OCI-LY1 (cell line): ENCODE measurements around the gene RIGI.

Experiments
- H2AFZ ChIP-seq: fragments of 200-600 bp; sonication (generic), shearing (Covaris generic); 2 replicates; pipeline ENCODE4 v1.6.0; 2014; ENCODE audit warnings: antibody characterized with exemption, mild to moderate bottlenecking, low read length
- H3F3A ChIP-seq: fragments of 200-600 bp; sonication (generic), shearing (Covaris generic); 2 replicates; pipeline ENCODE4 v1.6.0; 2014; ENCODE audit warnings: mild to moderate bottlenecking, antibody characterized with exemption, low read length, moderate library complexity; ENCODE audit not compliant: insufficient read depth
- H3K27ac ChIP-seq: fragments of 200-600 bp; sonication (generic); 2 replicates; pipeline ENCODE4 v1.5.1; 2014; ENCODE audit warnings: low read length, mixed run types, mild to moderate bottlenecking, low read depth; ENCODE audit not compliant: poor library complexity, severe bottlenecking
- H3K27me3 ChIP-seq: fragments of 200-600 bp; sonication (generic); 2 replicates; pipeline ENCODE4 v1.6.0; 2014; ENCODE audit warnings: antibody characterized with exemption, mild to moderate bottlenecking, low read length, moderate library complexity; ENCODE audit not compliant: insufficient read depth
- H3K36me3 ChIP-seq: fragments of 200-600 bp; sonication (generic); 2 replicates; pipeline ENCODE4 v1.6.1; 2014; ENCODE audit warnings: mild to moderate bottlenecking, antibody characterized with exemption, low read length, moderate library complexity, mixed read lengths; ENCODE audit not compliant: insufficient read depth
- H3K4me1 ChIP-seq: fragments of 200-600 bp; sonication (generic); 2 replicates; pipeline ENCODE4 v1.5.1; 2014; ENCODE audit warnings: mild to moderate bottlenecking, low read length, moderate library complexity; ENCODE audit not compliant: insufficient read depth, severe bottlenecking
- H3K4me2 ChIP-seq: fragments of 200-600 bp; sonication (generic), shearing (Covaris generic); 2 replicates; pipeline ENCODE4 v1.6.1; 2014; ENCODE audit warnings: low read length
- H3K4me3 ChIP-seq: fragments of 200-600 bp; sonication (generic); 2 replicates; pipeline ENCODE4 v1.5.1; 2014; ENCODE audit warnings: low read length, low read depth, mild to moderate bottlenecking, mixed read lengths; ENCODE audit not compliant: poor library complexity, severe bottlenecking
- H3K79me2 ChIP-seq: fragments of 200-600 bp; shearing (Covaris generic); 2 replicates; pipeline ENCODE4 v1.6.1; 2016; ENCODE audit warnings: mixed run types, low read length, mixed read lengths; ENCODE audit not compliant: insufficient read depth
- H3K9ac ChIP-seq: fragments of 200-600 bp; sonication (generic), shearing (Covaris generic); 2 replicates; pipeline ENCODE4 v1.6.1; 2014; ENCODE audit warnings: mild to moderate bottlenecking, low read length, mixed read lengths
- H3K9me2 ChIP-seq: fragments of 200-600 bp; sonication (generic), shearing (Covaris generic); 2 replicates; pipeline ENCODE4 v1.6.1; 2014; ENCODE audit warnings: low read depth, mild to moderate bottlenecking, low read length, mixed read lengths
- H3K9me3 ChIP-seq: fragments of 200-600 bp; shearing (Covaris generic); 2 replicates; pipeline ENCODE4 v1.6.1; 2014; ENCODE audit warnings: low read length, mixed read lengths
- H4K20me1 ChIP-seq: fragments of 200-600 bp; sonication (generic), shearing (Covaris generic); 2 replicates; pipeline ENCODE4 v1.6.0; 2016; ENCODE audit warnings: mild to moderate bottlenecking, low read length; ENCODE audit not compliant: insufficient read depth
- EZH2 ChIP-seq: fragments of 200-600 bp; sonication (generic), shearing (Covaris generic); IDR thresholded peaks from 2 replicates; pipeline ENCODE4 v1.8.0; 2017; ENCODE audit warnings: borderline replicate concordance, mixed run types, mild to moderate bottlenecking, antibody characterized with exemption, low read length, moderate library complexity, mixed read lengths
- TF ChIP-seq, protein P1 (sequence below): fragments of 200-600 bp; sonication (generic), shearing (Covaris generic); IDR thresholded peaks from 2 replicates; pipeline ENCODE4 v1.5.1; 2017; ENCODE audit warnings: mild to moderate bottlenecking, antibody characterized with exemption, low read length, moderate library complexity, mixed read lengths

The RIGI gene

DNA sequence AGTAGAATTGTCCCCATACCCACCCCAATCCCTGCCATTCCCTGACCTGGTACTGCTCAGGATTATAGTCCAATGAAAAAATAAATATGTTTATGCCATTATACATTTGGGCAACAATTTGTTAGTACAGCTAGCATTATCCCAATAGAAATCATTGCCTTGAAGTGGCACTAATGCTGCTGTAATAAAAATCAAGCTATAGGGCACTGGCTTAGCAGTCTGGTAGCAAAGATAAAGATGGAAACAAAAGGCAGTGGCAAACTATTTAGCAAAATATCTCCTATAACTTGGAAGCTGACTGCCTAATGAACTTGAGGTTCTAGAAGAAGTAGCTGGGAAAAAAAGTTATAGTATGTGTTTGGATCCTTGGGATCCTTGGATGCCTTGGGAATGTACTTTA, 28.6 kb upstream of the RIGI start:
- H3K9ac ChIP-seq, result no peak overlapping the region

DNA sequence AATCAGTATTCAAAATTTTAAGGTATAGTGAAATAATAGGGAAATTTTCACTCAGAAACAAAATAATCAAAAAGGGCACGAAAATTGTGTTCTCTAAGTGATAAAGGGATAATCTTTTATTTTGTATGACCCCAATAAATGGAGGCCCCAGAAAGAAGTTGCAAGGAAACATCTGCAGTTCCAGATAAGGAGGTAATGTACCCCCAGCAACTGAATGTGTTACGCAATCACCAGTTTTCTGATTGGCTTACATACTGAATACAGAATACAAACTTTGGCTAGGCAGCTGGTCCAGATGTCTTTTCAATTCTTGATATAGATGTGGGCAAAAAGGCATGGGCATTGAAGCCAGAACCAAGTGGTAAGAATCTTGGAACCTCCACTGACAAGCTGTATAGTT, 28.1 kb upstream of the RIGI start:
- H4K20me1 ChIP-seq, result no peaks in the 10 kb centered on the region
- no peaks in the 10 kb centered on the region for H3K9me3 ChIP-seq
- H3K4me3 ChIP-seq, result no peak overlapping the region
- no peak overlapping the region; the same call in 1 of the 2 replicates for H3K4me2 ChIP-seq
- peaks cover 13% of the 10 kb centered on the region; the same call in 1 of the 2 replicates for H3K36me3 ChIP-seq
- no peaks in the 10 kb centered on the region for H3K27me3 ChIP-seq
- TF ChIP-seq EZH2, result no peak
- TF ChIP-seq, protein P1, sequence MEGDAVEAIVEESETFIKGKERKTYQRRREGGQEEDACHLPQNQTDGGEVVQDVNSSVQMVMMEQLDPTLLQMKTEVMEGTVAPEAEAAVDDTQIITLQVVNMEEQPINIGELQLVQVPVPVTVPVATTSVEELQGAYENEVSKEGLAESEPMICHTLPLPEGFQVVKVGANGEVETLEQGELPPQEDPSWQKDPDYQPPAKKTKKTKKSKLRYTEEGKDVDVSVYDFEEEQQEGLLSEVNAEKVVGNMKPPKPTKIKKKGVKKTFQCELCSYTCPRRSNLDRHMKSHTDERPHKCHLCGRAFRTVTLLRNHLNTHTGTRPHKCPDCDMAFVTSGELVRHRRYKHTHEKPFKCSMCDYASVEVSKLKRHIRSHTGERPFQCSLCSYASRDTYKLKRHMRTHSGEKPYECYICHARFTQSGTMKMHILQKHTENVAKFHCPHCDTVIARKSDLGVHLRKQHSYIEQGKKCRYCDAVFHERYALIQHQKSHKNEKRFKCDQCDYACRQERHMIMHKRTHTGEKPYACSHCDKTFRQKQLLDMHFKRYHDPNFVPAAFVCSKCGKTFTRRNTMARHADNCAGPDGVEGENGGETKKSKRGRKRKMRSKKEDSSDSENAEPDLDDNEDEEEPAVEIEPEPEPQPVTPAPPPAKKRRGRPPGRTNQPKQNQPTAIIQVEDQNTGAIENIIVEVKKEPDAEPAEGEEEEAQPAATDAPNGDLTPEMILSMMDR, result no peak
- H3K9me2 ChIP-seq, result no peaks in the 10 kb centered on the region
- H2AFZ ChIP-seq, result no peak overlapping the region
- peaks cover 20% of the 10 kb centered on the region for H3K79me2 ChIP-seq
- H3F3A ChIP-seq, result no peaks in the 10 kb centered on the region
- H3K9ac ChIP-seq, result no peak overlapping the region
- peak overlapping the region; percentile 96 for H3K27ac ChIP-seq
- peaks cover 40% of the 10 kb centered on the region for H3K4me1 ChIP-seq

More for the DNA sequence above, 28.6 kb upstream of the RIGI start:
- Histone ChIP-seq H3K4me1 (peaks cover 38% of the 10 kb centered on the region), H3K9me3 (no peaks in the 10 kb centered on the region), H3K27ac (no peak overlapping the region), H3K27me3 (no peaks in the 10 kb centered on the region), H3K36me3 (peaks cover 13% of the 10 kb centered on the region; the same call in 1 of the 2 replicates), H3K9me2 (no peaks in the 10 kb centered on the region), H3F3A (no peaks in the 10 kb centered on the region), H3K79me2 (peaks cover 15% of the 10 kb centered on the region), H4K20me1 (no peaks in the 10 kb centered on the region), H3K4me3 (no peak overlapping the region), H2AFZ (no peak overlapping the region), H3K4me2 (no peak overlapping the region)
- no peak for TF ChIP-seq EZH2
- TF ChIP-seq, protein P1, result no peak

DNA sequence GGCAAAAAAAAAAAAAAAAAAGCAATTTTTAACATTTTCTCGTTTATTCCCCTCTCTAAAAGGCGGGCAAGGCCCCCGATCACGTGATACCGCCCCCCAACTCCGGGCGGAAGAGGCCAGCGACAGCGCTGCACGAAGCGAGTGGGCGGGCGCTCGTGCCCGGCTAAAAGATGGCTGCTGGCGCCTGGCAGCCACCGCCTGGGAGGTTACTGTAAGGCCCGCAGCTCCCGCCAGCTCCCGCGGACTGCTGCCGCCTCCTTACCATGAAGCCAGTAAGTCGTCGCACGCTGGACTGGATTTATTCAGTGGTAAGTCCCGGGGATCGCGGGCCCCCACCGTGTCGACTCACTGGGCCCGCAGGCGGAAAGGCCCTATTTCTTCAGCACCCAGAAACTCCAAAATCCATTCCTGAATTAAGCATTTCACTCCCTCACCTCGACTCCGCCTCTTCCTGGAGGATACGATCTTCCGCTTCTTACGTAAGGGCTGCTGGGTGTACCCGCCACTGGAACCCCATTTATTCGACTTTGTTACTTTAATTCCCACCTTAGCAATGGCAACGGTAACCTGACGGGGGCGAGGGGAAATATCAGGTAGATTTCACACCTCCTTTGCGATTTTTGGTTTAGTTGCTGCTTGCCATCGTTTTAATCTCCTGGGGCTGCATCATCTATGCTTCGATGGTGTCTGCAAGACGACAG, 26.3 kb upstream of the RIGI start, which contains the start of the genes SMIM27 and TOPORS:
SMIM27 (plus strand) TSS at position 156 of the 701 bp plus-strand sequence; CDS start at position 264, 108 bp downstream.
TOPORS (minus strand) TSS at position 415 of the 701 bp plus-strand sequence; CDS start at position 265, 150 bp downstream.
- Histone ChIP-seq H2AFZ (peak within 1 kb of the TSS; percentile 23; the same call in 1 of the 2 replicates), H3K27ac (peak within 1 kb of the TSS; percentile 96), H3K79me2 (peaks cover 32% of the 10 kb centered on the region), H3K27me3 (no peaks in the 10 kb centered on the region), H3K4me2 (peak within 1 kb of the TSS; percentile 94), H4K20me1 (no peaks in the 10 kb centered on the region), H3K4me3 (peak within 1 kb of the TSS; percentile 75), H3K36me3 (peaks cover 21% of the 10 kb centered on the region), H3K9me2 (no peaks in the 10 kb centered on the region), H3K4me1 (peaks cover 31% of the 10 kb centered on the region), H3K9me3 (no peaks in the 10 kb centered on the region), H3F3A (no peaks in the 10 kb centered on the region), H3K9ac (peak within 1 kb of the TSS; percentile 95)
- no peak for TF ChIP-seq EZH2
- TF ChIP-seq, protein P1, result no peak; the same call in 1 of the 2 replicates
